GM19452 (cell line): ENCODE measurements around the gene RLN1.
"Not testable (repeated sequence)": the region's sequence is repeated elsewhere in the genome, so short reads cannot be mapped to it uniquely, and the experiment has no call there.

Source experiments
- ATAC-seq: cut with Tn5 transposase; IDR thresholded peaks from one replicate; pipeline ENCODE4 v1.9.1; 2021; ENCODE audit not compliant: unreplicated experiment

The RLN1 gene

DNA sequence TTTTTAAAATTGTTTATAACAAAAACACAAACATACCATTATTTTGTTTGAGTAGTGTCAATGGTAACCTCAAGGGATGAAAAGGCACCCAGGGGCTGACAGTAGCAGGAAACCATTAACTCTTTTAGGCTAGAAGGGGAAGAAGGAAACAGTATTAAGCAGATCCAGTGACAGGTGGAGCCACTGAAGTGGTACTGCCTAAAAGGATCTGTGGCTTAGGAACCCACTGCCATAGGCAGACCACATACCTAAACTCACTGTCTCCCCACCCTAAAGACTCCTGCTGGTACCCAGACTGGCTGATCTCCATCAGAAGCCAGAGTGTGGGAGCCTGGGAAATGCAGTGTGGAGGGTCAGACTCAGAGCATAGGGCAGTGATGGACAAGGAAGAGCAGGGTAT lies 13.5 kb downstream of the RLN1 start:
- no peak for ATAC-seq

DNA sequence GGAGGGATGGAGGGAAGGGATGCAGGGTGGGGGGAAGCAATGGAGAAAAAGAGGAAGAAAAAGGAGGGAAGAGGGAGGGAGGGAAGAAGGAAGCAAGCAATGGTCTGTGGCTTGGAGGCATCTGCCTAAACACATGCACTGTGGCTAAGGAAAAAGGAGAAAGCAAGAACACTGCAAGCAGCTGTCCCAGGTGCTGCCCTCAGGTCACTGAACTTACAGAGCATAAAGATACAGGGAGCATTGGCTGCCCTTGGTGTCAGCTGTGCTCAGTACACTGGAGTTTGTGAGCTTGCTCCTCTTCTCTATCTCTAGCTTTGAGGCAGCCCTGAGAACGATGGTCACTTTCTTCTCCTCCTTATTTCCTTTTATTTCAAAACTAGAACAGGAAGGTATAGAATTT lies 18.1 kb downstream of the RLN1 start:
- ATAC-seq = not testable (repeated sequence)

DNA sequence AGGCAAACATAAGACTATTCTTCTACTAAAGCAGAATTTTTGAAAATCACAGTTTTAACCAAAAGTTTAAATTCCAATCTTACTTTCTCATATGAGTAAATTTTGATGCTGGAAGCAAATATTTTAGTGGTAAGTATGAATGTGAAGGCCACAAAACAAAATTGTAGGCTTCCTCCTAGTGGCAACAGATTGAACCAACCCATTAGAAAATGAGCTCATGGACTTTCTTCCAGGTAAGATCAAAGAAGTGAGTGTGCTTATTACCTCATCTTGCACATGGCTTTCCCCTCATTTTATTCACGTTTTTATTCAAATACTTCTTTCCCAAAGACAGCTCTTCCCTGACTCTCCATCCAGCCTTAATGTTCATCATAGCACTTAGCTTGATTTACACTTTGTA lies 18.6 kb downstream of the RLN1 start:
- no peak for ATAC-seq

DNA sequence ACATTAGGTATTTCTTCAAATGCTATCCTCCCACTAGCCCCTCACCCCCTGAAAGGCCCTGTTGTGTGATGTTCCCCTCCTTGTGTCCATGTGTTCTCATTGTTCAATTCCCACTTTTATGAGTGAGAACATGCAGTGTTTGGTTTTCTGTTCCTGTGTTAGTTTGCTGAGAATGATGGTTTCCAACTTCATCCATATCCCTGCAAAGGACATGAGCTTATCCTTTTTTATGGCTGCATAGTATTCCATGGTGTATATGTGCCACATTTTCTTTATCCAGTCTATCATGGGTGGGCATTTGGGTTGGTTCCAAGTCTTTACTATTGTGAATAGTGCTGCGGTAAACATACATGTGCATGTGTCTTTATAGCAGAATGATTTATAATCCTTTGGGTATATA lies 23.3 kb downstream of the RLN1 start:
- not testable (repeated sequence) for ATAC-seq

DNA sequence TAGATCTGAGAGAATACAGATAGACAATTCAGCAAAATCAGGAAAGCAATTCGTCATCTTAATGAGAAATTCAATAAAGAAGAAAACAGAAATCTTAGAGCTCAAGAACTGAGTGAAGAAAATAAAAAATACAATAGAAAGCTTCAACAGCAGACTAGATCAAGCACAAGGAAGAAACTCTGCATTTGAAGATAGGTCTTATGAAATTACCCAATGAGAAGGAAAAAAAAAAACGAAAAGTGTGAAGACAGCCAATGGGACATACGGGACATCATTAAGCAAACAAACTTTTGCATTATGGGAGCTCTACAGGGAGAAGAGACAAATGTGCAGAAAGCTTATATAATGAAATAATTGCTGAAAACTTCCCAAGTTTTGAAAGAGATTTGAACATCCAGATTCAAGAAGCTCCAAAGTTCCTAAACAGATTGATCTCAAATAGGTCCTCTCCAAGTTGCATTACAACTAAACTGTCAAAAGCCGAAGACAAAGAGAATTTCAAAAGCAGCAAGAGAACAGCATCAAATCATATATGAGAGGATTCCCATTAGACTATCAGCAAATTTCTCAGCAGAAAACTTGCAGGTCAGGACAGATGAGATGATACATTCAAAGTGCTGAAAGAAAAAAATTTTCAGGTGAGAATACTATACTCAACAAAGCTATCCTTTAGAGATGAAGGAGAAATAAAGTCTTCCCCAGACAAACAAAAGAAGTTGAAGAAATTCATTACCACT lies 24.3 kb downstream of the RLN1 start:
- ATAC-seq = no peak

DNA sequence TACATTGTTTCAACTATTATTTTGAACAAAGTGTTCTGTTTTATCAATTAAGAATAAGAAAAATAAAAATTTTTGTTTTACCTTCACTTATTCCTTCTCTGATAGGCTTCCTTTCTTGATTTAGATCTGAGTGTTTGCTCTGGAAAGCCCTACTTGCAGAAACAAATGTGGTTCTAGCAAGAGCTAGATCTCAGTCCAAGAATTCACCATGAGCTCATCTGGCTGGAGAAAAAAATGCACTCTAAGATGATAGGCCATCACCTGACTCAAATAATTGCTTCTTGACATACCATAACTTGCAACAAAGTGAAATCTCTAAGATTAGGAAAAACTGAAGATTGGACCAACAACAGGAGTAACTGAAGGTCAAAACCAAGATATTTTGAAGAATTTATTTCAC lies 28.8 kb downstream of the RLN1 start:
- ATAC-seq = no peak

DNA sequence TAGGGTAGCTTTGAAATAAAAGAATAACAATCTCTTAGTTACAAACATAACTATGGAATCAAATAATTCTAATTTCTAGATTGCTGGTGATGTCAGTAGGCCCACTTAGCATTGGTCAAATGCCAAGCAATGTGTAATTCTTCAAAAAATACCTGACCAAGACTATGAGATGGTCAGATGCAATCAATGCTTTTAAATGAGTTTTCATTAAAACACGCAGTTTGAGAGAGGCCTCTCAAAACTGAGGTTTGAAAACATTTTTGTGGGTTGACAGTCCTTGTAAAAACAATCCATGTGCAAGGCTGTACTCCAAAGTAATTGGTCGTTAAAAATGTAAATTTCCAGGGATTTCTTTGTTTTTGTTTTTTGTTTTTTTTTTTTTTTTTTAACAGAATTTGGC lies 33.9 kb downstream of the RLN1 start:
- ATAC-seq = no peak

DNA sequence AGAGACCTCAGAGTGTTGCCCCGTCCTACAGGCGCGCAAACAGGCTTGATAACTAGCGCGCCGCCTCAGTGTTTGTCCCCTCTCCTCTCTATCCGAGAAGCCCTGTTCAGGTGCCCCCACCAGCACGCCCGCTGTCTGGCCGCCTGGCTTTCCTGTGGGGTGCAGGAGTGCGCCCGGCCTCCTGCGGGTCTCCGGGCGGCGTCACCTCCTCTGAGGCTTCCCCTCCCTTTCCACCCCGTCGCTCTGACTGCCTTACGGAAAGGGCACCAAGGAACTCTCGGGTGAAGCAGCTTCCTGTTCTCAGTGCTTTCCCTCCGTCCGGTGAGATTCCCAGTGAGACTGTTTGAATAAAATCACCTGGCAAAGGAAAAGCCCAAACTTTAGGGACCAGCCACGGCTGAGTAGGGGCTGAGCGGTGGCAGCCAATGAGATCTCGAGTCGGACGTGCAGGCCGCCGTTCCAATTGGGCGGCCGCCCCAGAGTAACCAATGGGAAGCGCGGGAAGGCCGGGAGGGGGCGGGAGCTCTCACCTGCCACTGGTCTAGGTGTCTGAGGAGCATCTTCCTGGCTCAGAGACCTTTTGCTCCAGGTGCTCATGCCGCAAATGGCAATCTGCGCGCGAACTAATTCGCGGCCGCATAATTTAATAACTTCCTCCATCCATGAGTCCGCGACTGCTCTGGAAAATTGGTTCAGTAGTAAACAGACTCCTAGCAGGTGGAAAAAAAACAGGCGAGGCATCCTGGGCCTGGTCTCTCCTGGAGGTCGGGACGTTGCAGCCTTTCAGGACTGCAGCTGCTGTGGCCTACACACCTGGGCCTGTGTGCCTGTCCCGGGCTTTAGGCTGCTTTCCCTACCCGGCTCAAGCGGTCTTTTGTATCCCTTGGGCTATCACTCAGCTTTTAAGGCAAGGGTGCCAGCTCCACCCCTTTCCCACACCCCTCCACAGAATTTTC lies 35.6 kb downstream of the RLN1 start, which contains the start of gene RLN2:
Gene RLN2, minus strand, starts transcription at position 877 of the 956 bp plus-strand sequence. Its CDS starts 136 bp downstream, at position 741.
- ATAC-seq = peak; percentile 99

DNA sequence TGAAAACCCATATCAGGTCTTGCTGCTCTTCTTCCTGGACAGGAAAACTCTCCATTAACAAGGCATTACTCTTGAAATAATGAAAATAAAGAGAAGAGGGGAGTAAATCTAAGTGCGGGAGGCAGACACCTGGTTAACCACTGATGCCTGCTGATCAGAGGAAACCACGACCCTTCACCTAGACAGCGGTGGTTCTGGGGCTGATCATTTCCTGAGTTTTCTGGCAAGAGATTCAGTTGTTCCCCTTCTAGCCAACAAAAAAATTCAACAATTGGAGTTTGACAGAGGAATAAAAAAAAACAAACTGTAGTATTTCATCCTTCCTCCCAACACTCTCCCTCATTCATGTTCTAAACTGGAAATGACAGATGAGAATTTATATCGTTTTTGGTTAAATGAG lies 38.1 kb downstream of the RLN1 start:
- no peak for ATAC-seq

DNA sequence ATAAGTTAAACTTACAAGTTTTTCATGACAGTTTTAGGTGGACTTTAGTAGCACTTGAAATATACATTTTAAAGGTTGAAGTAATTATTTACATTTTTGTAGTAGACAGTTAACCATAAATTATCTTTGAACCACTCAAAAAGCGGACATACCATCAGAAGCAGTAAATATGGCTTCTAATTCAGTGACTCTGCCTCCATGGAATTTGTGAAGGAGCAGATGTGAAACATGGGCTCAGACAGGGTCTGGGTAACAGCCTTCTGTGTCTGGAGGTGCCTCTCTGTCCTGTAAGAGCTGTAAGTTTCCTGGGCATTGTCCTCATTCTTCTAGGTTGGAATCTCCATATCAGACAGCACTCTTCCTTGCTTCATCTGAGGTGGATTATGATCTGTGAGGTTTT lies 47.5 kb downstream of the RLN1 start:
- no peak for ATAC-seq

DNA sequence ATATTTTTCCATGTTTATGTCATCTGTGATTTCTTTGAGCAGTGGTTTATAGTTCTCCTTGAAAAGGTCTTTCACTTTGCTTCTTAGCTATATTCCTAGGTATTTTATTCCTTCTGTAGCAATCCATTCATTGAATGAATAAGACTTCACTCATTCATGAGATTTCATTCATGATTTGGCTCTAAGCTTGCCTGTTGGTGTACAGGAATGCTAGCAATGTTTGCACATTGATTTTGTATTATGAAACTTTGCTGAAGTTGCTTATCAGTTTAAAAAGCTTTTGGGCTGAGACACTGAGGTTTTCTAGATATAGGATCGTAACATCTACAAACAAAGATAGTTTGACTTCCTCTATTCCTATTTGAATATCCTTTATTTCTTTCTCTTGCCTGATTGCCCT lies 51.1 kb downstream of the RLN1 start:
- no peak for ATAC-seq

DNA sequence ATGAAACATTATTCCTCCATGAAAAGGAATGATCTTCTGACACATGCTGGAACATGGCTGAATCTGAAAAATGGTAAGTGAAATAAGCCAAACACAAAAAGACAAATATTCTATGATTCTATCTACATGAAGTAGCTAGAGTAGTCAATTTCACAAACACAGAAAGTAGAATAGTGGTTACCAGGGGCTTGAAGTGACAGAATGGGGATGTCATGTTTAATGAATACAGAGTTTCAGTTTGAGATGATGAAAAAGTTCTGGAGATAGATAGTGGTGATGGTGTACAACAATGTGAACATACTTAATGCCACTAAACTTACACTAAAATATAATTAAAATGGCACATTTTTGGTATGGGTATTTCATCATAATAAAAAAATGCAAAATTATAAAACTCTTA lies 53.4 kb downstream of the RLN1 start:
- ATAC-seq = no peak
